ENCODE measurements around the gene NOX1.
A peak's percentile ranks its signal among the peaks of the same experiment; 100 is the strongest.

Gene NOX1

GRCh38 chrX:100895365-100896075 lies 21.4 kb upstream of the NOX1 start:
- peaks cover 0 to 6% (median 0%) of the 10 kb centered on the region in 3 donors for H3K9me3 ChIP-seq
- H3K36me3 ChIP-seq: no peaks in the 10 kb centered on the region
- no peak overlapping the region for H3K27ac ChIP-seq
- no peak for DNase-seq
- no peaks in the 10 kb centered on the region for H3K4me1 ChIP-seq
- H3K27me3 ChIP-seq: no peaks in the 10 kb centered on the region
- no peak overlapping the region for H3K4me3 ChIP-seq
- intact Hi-C loops (cut with DNase I; ENCODE audit: low total_unique reads): no loop called here
- peak in 1 of 2 experiments; percentile 17 for TF ChIP-seq CTCF (IDR thresholded peaks at IDR 0.05)

- H3K27ac ChIP-seq: no peak overlapping the region
These were observed 9.5 kb upstream of the NOX1 start for GRCh38 chrX:100883654-100884053.

GRCh38 chrX:100880368-100880767 lies 6.2 kb upstream of the NOX1 start:
- H3K4me1 ChIP-seq: no peaks in the 10 kb centered on the region
- intact Hi-C loops (cut with DNase I; ENCODE audit: low total_unique reads): no loop called here
- DNase-seq: no peak

More at GRCh38 chrX:100883654-100884053, 9.5 kb upstream of the NOX1 start:
- no peak for TF ChIP-seq CTCF (IDR thresholded peaks at IDR 0.05)
- no peak for DNase-seq
- H3K4me1 ChIP-seq: no peaks in the 10 kb centered on the region
- H3K9me3 ChIP-seq: no peaks in the 10 kb centered on the region
- intact Hi-C loops (cut with DNase I; ENCODE audit: low total_unique reads): no loop called here
- H3K27me3 ChIP-seq: no peaks in the 10 kb centered on the region
- no peaks in the 10 kb centered on the region for H3K36me3 ChIP-seq
- no peak overlapping the region for H3K4me3 ChIP-seq

GRCh38 chrX:100871594-100872560 lies 2.3 kb downstream of the NOX1 start:
- no peak overlapping the region for H3K27ac ChIP-seq
- H3K4me3 ChIP-seq: no peak overlapping the region
- no peak for DNase-seq
- H3K27me3 ChIP-seq: no peaks in the 10 kb centered on the region
- no peaks in the 10 kb centered on the region for H3K9me3 ChIP-seq
- intact Hi-C loops (cut with DNase I; ENCODE audit: low total_unique reads): no loop called here
- H3K36me3 ChIP-seq: no peaks in the 10 kb centered on the region
- no peaks in the 10 kb centered on the region for H3K4me1 ChIP-seq
- no peak for TF ChIP-seq CTCF (IDR thresholded peaks at IDR 0.05)

More at GRCh38 chrX:100880368-100880767, 6.2 kb upstream of the NOX1 start:
- Histone ChIP-seq H3K36me3 (no peaks in the 10 kb centered on the region), H3K4me3 (no peak overlapping the region), H3K9me3 (no peaks in the 10 kb centered on the region), H3K27me3 (no peaks in the 10 kb centered on the region), H3K27ac (no peak overlapping the region)
- no peak for TF ChIP-seq CTCF (IDR thresholded peaks at IDR 0.05)

- no peak for DNase-seq
- H3K27ac ChIP-seq: no peak overlapping the region
- H3K9me3 ChIP-seq: no peaks in the 10 kb centered on the region
- H3K4me3 ChIP-seq: no peak overlapping the region
- no peaks in the 10 kb centered on the region for H3K4me1 ChIP-seq
- no peaks in the 10 kb centered on the region for H3K36me3 ChIP-seq
- intact Hi-C loops (cut with DNase I; ENCODE audit: low total_unique reads): no loop called here
- no peak for TF ChIP-seq CTCF (IDR thresholded peaks at IDR 0.05)
- H3K27me3 ChIP-seq: no peaks in the 10 kb centered on the region
These were observed 3.6 kb downstream of the NOX1 start for GRCh38 chrX:100870527-100870926.

Measured in tibial artery (tissue), 4 donors.